GM18502 (cell line): ENCODE data around the gene ARHGAP10.

Source experiments
- ATAC-seq: cut with Tn5 transposase; IDR thresholded peaks from one replicate; pipeline ENCODE4 v1.9.1; 2021; ENCODE audit warnings: mild to moderate bottlenecking; ENCODE audit not compliant: unreplicated experiment, poor library complexity

Gene ARHGAP10

GRCh38 chr4:147732518-147733235 lies 789 bp downstream of the ARHGAP10 start:
- ATAC-seq, result peak; percentile 34

GRCh38 chr4:147733716-147734344 lies 1.9 kb downstream of the ARHGAP10 start:
- ATAC-seq, result no peak

GRCh38 chr4:147734496-147734895 lies 2.6 kb downstream of the ARHGAP10 start:
- ATAC-seq, result no peak

GRCh38 chr4:147735413-147736301 lies 3.8 kb downstream of the ARHGAP10 start:
- peak; percentile 26 for ATAC-seq

- no peak for ATAC-seq
These were observed 4.6 kb downstream of the ARHGAP10 start for GRCh38 chr4:147736458-147736857.

- no peak for ATAC-seq
These were observed 5.7 kb downstream of the ARHGAP10 start for GRCh38 chr4:147737623-147738022.

GRCh38 chr4:147739239-147739823 lies 7.4 kb downstream of the ARHGAP10 start:
- no peak for ATAC-seq

- no peak for ATAC-seq
These were observed 8.3 kb downstream of the ARHGAP10 start for GRCh38 chr4:147740176-147740575.

- no peak for ATAC-seq
These were observed 9.4 kb downstream of the ARHGAP10 start for GRCh38 chr4:147741190-147741788.

- no peak for ATAC-seq
These were observed 16.0 kb downstream of the ARHGAP10 start for GRCh38 chr4:147747787-147748454.

GRCh38 chr4:147749811-147750321 lies 18.0 kb downstream of the ARHGAP10 start:
- ATAC-seq, result peak; percentile 95

- ATAC-seq, result no peak
These were observed 21.2 kb downstream of the ARHGAP10 start for GRCh38 chr4:147753047-147753446.

GRCh38 chr4:147754037-147754445 lies 22.2 kb downstream of the ARHGAP10 start:
- no peak for ATAC-seq

- ATAC-seq, result no peak
These were observed 23.8 kb downstream of the ARHGAP10 start for GRCh38 chr4:147755561-147756295.

- ATAC-seq, result no peak
These were observed 24.5 kb downstream of the ARHGAP10 start for GRCh38 chr4:147756417-147756816.

- ATAC-seq, result no peak
These were observed 28.3 kb downstream of the ARHGAP10 start for GRCh38 chr4:147760176-147760575.

- no peak for ATAC-seq
These were observed 28.8 kb downstream of the ARHGAP10 start for GRCh38 chr4:147760695-147761094.

GRCh38 chr4:147761218-147761883 lies 29.5 kb downstream of the ARHGAP10 start:
- peak; percentile 64 for ATAC-seq
